ENCODE measurements around the gene TIMM23B. TPM values are rescaled to one million over a fixed set of nuclear protein-coding genes. Genes with fewer than 3 reads are reported as not detected.

TIMM23B gene, protein sequence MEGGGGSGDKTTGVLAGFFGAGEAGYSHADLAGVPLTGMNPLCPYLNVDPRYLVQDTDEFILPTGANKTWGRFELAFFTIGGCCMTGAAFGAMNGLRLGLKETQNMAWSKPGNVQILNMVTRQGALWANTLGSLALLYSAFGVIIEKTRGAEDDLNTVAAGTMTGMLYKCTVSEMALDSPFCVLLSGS
- 7.8 and 10.5 TPM in 2 replicates for total RNA-seq

DNA sequence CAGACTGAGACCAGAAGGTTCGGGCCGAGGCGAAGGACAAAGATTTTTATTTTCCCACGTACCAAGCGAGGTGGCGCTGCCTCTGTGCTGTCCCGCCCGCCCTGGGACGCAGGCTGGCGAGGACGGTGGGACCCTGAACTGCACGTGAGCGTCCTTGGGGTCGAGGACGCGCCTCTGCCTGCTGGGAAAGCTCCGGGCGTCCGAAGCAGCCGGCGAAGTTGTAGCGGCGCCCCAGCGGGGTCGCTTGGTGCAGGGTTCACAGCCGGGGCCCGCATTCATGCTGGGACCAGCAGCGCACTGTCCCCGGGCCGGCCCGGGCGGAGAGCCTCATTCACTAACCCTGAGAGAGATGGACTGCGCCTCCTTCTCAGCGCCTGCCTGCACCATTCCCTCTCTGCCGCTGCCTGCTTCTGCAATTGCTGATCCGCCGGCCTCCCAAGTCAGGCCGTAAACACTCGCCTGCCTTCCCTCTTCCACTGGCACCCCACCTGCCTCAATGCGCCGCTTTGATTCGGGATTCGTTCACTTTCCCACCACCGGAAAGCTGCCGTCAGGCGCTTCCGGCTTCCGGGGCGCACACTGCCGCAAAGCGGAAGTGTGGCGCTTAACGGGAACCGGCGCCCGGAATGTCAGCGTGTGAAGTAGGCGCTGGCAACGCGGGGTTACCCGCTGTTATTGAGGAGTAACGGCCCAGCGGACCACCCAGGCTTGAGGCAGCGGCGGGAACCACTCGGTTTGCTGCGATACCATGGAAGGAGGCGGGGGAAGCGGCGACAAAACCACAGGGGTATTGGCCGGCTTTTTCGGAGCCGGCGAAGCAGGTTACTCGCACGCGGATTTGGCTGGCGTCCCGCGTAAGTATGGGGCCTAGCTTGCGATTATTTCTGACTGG lies at the start of gene TIMM23B, which contains the start of gene PARG:
Gene TIMM23B (plus strand): TSS at position 607 of the 892 bp plus-strand sequence. CDS start 142 bp downstream, at position 749.
Gene PARG (minus strand): TSS at position 581 of the 892 bp plus-strand sequence. CDS start 302 bp downstream, at position 279.

DNA sequence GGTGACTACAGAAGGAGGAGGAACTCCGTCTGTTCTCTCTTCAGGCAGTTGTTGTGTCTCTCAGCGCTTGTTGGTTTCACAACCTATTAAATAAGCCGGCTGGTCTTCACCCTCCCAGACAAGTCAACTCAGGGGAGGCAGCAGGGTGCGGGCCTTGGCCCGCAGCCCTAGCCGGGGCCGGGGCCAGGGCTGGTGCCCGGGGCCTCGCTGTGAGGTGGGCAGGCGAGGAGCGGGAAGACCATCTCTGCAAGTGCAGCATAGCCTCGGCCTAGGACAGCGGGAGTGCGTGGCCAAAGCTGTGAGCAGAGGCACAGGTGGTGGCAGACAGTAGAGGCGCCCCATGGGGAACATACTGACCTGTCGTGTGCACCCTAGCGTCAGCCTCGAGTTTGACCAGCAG lies 46.5 kb downstream of the TIMM23B start, which contains the start of gene AGAP6:
Gene AGAP6 (plus strand): TSS at position 31 of the 400 bp plus-strand sequence. CDS start 310 bp downstream, at position 341.

Other genes starting within 250 kb of the TIMM23B start
- 0.98 and 18.1 TPM in 2 replicates for gene OGDHL, start 179.7 kb upstream of the TIMM23B start, total RNA-seq
- 15.1 and 18.7 TPM in 2 replicates for gene PARG, start within 50 bp of the TIMM23B start, total RNA-seq
- gene AGAP6, start 46.4 kb downstream of the TIMM23B start, total RNA-seq, result 2.8 and 6.7 TPM in 2 replicates
- 17.4 and 24.2 TPM in 2 replicates for gene WASHC2A, start 125.9 kb downstream of the TIMM23B start, total RNA-seq